IMR-90 (cell line): ENCODE data around the gene CLCF1. TPM values are rescaled to one million over a fixed set of nuclear protein-coding genes. Genes with fewer than 3 reads are reported as not detected.

Source experiments
- ATAC-seq: fragments of 200-7000 bp; cut with Tn5 transposase; 2 replicates; pipeline ENCODE4 v1.9.1; 2020; ENCODE audit warnings: low read depth, mild to moderate bottlenecking, moderate library complexity
- BruUV-seq: library from RNA; stranded (reverse); fragments of 400-500 nt; replicated peaks from 2 replicates; lab custom pipeline; 2021; lab: Mats Ljungman, UMichigan
- CTCF ChIA-PET: fragments of 300-600 bp; formaldehyde crosslinking; extraction: SDS; loops from one replicate; lab custom pipeline; 2021; ENCODE audit warnings: antibody characterized with exemption; lab: Yijun Ruan, JAX
- POLR2A ChIA-PET: fragments of 300-600 bp; sonication (Branson Sonifier 250); formaldehyde crosslinking; loops from one replicate; lab custom pipeline; 2022; ENCODE audit warnings: antibody characterized with exemption; ENCODE audit not compliant: unreplicated experiment; lab: Charles Lee
- DNase-seq: peaks from one replicate; pipeline ENCODE4 v3.0.0; 2013
- H2AFZ ChIP-seq: replicated peaks from 2 replicates; pipeline ENCODE3; 2013; ENCODE audit warnings: low read length, mild to moderate bottlenecking; ENCODE audit not compliant: poor library complexity
- H2AK5ac ChIP-seq: 2 replicates; pipeline ENCODE4 v1.6.1; 2013; ENCODE audit warnings: low read depth, low read length, inconsistent platforms
- H2AK9ac ChIP-seq: replicated peaks from 2 replicates; pipeline ENCODE3; 2013; ENCODE audit warnings: mild to moderate bottlenecking, low read depth, low read length, moderate library complexity; ENCODE audit not compliant: poor library complexity
- H2BK120ac ChIP-seq: 2 replicates; pipeline ENCODE4 v1.6.1; 2013; ENCODE audit warnings: low read depth, low read length, inconsistent platforms
- H2BK15ac ChIP-seq: 3 replicates; pipeline ENCODE4 v1.6.1; 2013; ENCODE audit warnings: low read depth, low read length, inconsistent platforms
- H2BK20ac ChIP-seq: 2 replicates; pipeline ENCODE4 v1.6.1; 2013; ENCODE audit warnings: low read depth, mild to moderate bottlenecking, inconsistent platforms, low read length, moderate library complexity
- H2BK5ac ChIP-seq: 2 replicates; pipeline ENCODE4 v1.6.1; 2013; ENCODE audit warnings: mild to moderate bottlenecking, low read depth, low read length, inconsistent platforms; ENCODE audit not compliant: poor library complexity, severe bottlenecking
- H3K14ac ChIP-seq: replicated peaks from 2 replicates; pipeline ENCODE4 v1.6.1; 2013; ENCODE audit warnings: low read depth, low read length, inconsistent platforms
- H3K18ac ChIP-seq: 2 replicates; pipeline ENCODE4 v1.6.1; 2013; ENCODE audit warnings: low read depth, low read length, control low read depth
- H3K23ac ChIP-seq: 2 replicates; pipeline ENCODE4 v1.6.1; 2013; ENCODE audit warnings: low read depth, low read length, inconsistent platforms
- H3K27ac ChIP-seq: 2 replicates; pipeline ENCODE4 v1.5.1; 2013; ENCODE audit warnings: mild to moderate bottlenecking, control low read depth, low read length; ENCODE audit not compliant: insufficient read depth
- H3K27me3 ChIP-seq: 2 replicates; pipeline ENCODE4 v1.6.1; 2013; ENCODE audit warnings: low read length; ENCODE audit not compliant: control insufficient read depth, insufficient read depth
- H3K36me3 ChIP-seq: 2 replicates; pipeline ENCODE4 v1.6.1; 2013; ENCODE audit warnings: low read length, mixed read lengths; ENCODE audit not compliant: control insufficient read depth, insufficient read depth
- H3K4ac ChIP-seq: 2 replicates; pipeline ENCODE4 v1.6.1; 2013; ENCODE audit warnings: low read depth, low read length, inconsistent platforms
- H3K4me1 ChIP-seq: 2 replicates; pipeline ENCODE4 v1.6.1; 2013; ENCODE audit warnings: low read length, mixed read lengths; ENCODE audit not compliant: control insufficient read depth, insufficient read depth
- H3K4me2 ChIP-seq: 2 replicates; pipeline ENCODE4 v1.6.1; 2013; ENCODE audit warnings: low read depth, mild to moderate bottlenecking, control low read depth, low read length, moderate library complexity
- H3K4me3 ChIP-seq: 2 replicates; pipeline ENCODE4 v1.5.1; 2013; ENCODE audit warnings: low read depth, mild to moderate bottlenecking, control low read depth, low read length, moderate library complexity; ENCODE audit not compliant: insufficient read depth
- H3K56ac ChIP-seq: 2 replicates; pipeline ENCODE4 v1.6.1; 2013; ENCODE audit warnings: low read length, inconsistent platforms; ENCODE audit not compliant: insufficient read depth; ENCODE audit errors: extremely low read depth
- H3K79me1 ChIP-seq, 2 experiments: 2 replicates each; pipeline ENCODE4 v1.6.1; 2013; ENCODE audit warnings: low read length in 2 of 2, inconsistent platforms in 1 of 2, low read depth in 1 of 2
- H3K9ac ChIP-seq: 2 replicates; pipeline ENCODE4 v1.6.1; 2013; ENCODE audit warnings: low read depth, low read length, control low read depth
- H3K9me1 ChIP-seq: 2 replicates; pipeline ENCODE4 v1.6.1; 2013; ENCODE audit warnings: low read length, inconsistent platforms; ENCODE audit not compliant: insufficient read depth
- H3K9me3 ChIP-seq: 2 replicates; pipeline ENCODE4 v1.6.1; 2013; ENCODE audit warnings: low read length; ENCODE audit not compliant: control insufficient read depth, insufficient read depth
- H4K20me1 ChIP-seq: 2 replicates; pipeline ENCODE4 v1.6.1; 2013; ENCODE audit warnings: low read length, inconsistent platforms; ENCODE audit not compliant: insufficient read depth
- H4K5ac ChIP-seq: 2 replicates; pipeline ENCODE4 v1.6.1; 2013; ENCODE audit warnings: mild to moderate bottlenecking, low read depth, low read length, control low read depth
- H4K8ac ChIP-seq, 2 experiments: 2 replicates each; pipeline ENCODE4 v1.6.1; 2013; ENCODE audit warnings: low read depth in 2 of 2, low read length in 2 of 2, control low read depth in 1 of 2, inconsistent platforms in 1 of 2
- H4K91ac ChIP-seq: 2 replicates; pipeline ENCODE4 v1.6.1; 2013; ENCODE audit warnings: low read depth, low read length, inconsistent platforms; ENCODE audit not compliant: insufficient read depth
- CEBPB ChIP-seq: IDR thresholded peaks from 2 replicates; pipeline ENCODE4 v1.6.1; 2012; ENCODE audit warnings: low read depth, low read length, improper control_type of control experiment
- FOS ChIP-seq: fragments of 150-350 bp; IDR thresholded peaks from 2 replicates; pipeline ENCODE4 v1.6.1; 2016; ENCODE audit warnings: low read depth, low read length
- MAFK ChIP-seq: IDR thresholded peaks from 2 replicates; pipeline ENCODE4 v1.6.1; 2012; ENCODE audit warnings: low read depth, low read length, improper control_type of control experiment
- MAZ ChIP-seq: IDR thresholded peaks from 2 replicates; pipeline ENCODE4 v1.6.1; 2012; ENCODE audit warnings: low read depth, mild to moderate bottlenecking, low read length, improper control_type of control experiment, moderate library complexity, borderline replicate concordance
- RAD21 ChIP-seq: IDR thresholded peaks from 2 replicates; pipeline ENCODE4 v1.6.1; 2012; ENCODE audit warnings: low read length, improper control_type of control experiment
- RCOR1 ChIP-seq: IDR thresholded peaks from 2 replicates; pipeline ENCODE4 v1.6.1; 2012; ENCODE audit warnings: mild to moderate bottlenecking, low read length, improper control_type of control experiment; ENCODE audit not compliant: insufficient replicate concordance
- RFX5 ChIP-seq: IDR thresholded peaks from 2 replicates; pipeline ENCODE4 v1.8.0; 2012; ENCODE audit warnings: low read depth, mild to moderate bottlenecking, low read length, moderate library complexity
- SMC3 ChIP-seq: fragments of 150-350 bp; IDR thresholded peaks from 2 replicates; pipeline ENCODE4 v1.6.1; 2016; ENCODE audit warnings: low read depth, mild to moderate bottlenecking, antibody characterized with exemption, low read length, moderate library complexity
- WGBS, 2 experiments: methylation state at CpG; one replicate each; pipeline versions ENCODE4 v1.1.5 to v1.1.7; 2013; ENCODE audit warnings: missing lambda C conversion rate in 2 of 2; ENCODE audit not compliant: insufficient read length in 1 of 2; ENCODE audit errors: extremely low coverage in 2 of 2; 5-methylcytosine and 5-hydroxymethylcytosine counted together
- dilution Hi-C: fragments of 300-500 bp; cut with HindIII; formaldehyde crosslinking; loops from one replicate; pipeline ENCODE4 v1.14.3; 2018; ENCODE audit warnings: low sequenced_read_pairs; ENCODE audit not compliant: unreplicated experiment
- in situ Hi-C: fragments of 300-500 bp; cut with MboI; formaldehyde crosslinking; loops from 3 replicates; pipeline ENCODE4 v1.14.3; 2019; ENCODE audit warnings: low sequenced_read_pairs, inconsistent platforms, mixed read lengths
- intact Hi-C: fragments of 100-400 bp; cut with micrococcal nuclease; formaldehyde crosslinking; loops from 2 replicates; pipeline ENCODE4 v1.10.0; 2022
- polyA plus RNA-seq, 3 experiments: library from polyadenylated mRNA; depleted of rRNA; stranded (reverse); fragments of >200 nt; gene quantifications; 2 replicates each; pipeline ENCODE4 v1.2.3, GENCODE V29; 2012; ENCODE audit warnings: low replicate concordance in 1 of 3
- total RNA-seq: library from RNA; depleted of rRNA; stranded (reverse); fragments of >200 nt; gene quantifications from 2 replicates; pipeline ENCODE4 v1.2.3, GENCODE V29; 2012
- TF ChIP-seq, protein P1 (sequence below): conservative IDR thresholded peaks from 2 replicates; pipeline ENCODE4 v1.5.1; 2012; ENCODE audit warnings: mild to moderate bottlenecking, low read depth, low read length, improper control_type of control experiment
- TF ChIP-seq, protein P2 (sequence below): fragments of 150-350 bp; IDR thresholded peaks from 2 replicates; pipeline ENCODE4 v1.6.1; 2016; ENCODE audit warnings: low read depth, mild to moderate bottlenecking, low read length, moderate library complexity, borderline replicate concordance

Gene CLCF1
- total and polyA plus RNA-seq, 2 of the 4 experiments (the other 2 are of a cell fraction): 5.6 to 27.8 TPM

DNA sequence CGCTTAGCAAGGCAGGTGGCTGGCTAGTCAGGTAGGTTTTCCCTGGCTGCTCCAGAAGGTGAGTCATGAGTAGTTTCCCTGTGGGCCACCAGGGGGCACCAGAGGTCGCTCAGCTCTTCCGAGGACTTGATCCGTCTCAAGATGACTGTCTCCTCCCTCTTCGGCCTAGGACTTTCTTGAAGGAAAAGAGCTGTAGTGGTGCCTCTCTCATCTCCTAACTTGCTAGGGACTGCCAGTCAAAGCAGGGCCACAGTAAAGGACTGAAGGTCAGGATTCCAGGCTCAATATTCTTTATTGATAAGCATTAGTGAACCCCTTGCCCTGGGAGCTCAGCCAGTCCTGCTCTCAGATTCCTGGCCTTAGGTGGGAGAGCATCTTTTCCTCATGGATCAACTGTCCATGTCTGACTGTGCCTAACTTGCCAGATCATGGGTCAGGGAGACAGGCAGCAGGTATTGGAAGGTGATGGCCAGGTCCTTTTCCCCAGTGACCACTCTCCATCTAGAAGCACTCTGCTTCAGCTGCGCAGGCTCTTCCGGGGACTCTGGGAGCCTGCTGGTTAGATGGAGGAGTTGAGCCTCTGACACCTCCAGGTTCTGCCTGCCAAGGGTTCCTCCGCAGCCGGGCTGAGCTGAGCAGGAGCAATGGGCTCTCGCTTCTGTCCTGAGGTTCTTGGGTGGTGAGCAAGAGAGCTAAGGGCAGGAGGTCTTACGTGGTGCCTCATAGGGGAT lies 22.0 kb downstream of the CLCF1 start:
- Histone ChIP-seq H3K4ac (peak overlapping the region; percentile 77), H3K27me3 (no peaks in the 10 kb centered on the region), H2AK9ac (no peak overlapping the region), H4K20me1 (peaks cover 6% of the 10 kb centered on the region), H3K27ac (peak overlapping the region; percentile 22), H3K4me2 (peak overlapping the region; percentile 9; the same call in 1 of the 2 replicates), H3K14ac (no peak overlapping the region; the same call in 1 of the 2 replicates), H3K36me3 (peaks cover 3% of the 10 kb centered on the region; the same call in 1 of the 2 replicates), H2AK5ac (peak overlapping the region; percentile 85), H2BK15ac (no peak overlapping the region), H4K5ac (peak overlapping the region; percentile 8; the same call in 1 of the 2 replicates), H3K4me3 (no peak overlapping the region), H3K9me3 (no peaks in the 10 kb centered on the region), H3K18ac (no peak overlapping the region), H4K8ac (peak overlapping the region in 1 of 2 experiments; percentile 72; a peak in 2 of 4 replicates), H2AFZ (no peak overlapping the region), H3K4me1 (peaks cover 28% of the 10 kb centered on the region), H2BK120ac (no peak overlapping the region), H2BK5ac (peak overlapping the region; percentile 19), H3K23ac (peak overlapping the region; percentile 78), H3K9ac (peak overlapping the region; percentile 26; the same call in 1 of the 2 replicates), H3K79me1 (peaks cover 7 to 36% of the 10 kb centered on the region in 2 experiments; a peak in 3 of 4 replicates), H3K56ac (no peak overlapping the region; the same call in 1 of the 2 replicates), H2BK20ac (no peak overlapping the region), H4K91ac (peak overlapping the region; percentile 30), H3K9me1 (peaks cover 9% of the 10 kb centered on the region)
- WGBS, 2 experiments: 100% methylated on average over 3 of the region's 11 CpGs; no CpG with 5 or more reads in 1 of the 2 experiments
- dilution Hi-C loops (no loop called here), intact Hi-C loops (loop anchor here (1.0 kb wide), 1 partner anchor 31 kb away; no protein-coding TSS in a partner anchor), in situ Hi-C loops (no loop called here)
- ATAC-seq (peak; percentile 8; the same call in 1 of the 2 replicates), DNase-seq (peak; percentile 80)
- CTCF ChIA-PET: interaction anchor here (0.5 to 10.1 kb wide), 14 partner anchors 8 to 132 kb away, joined by 3 to 128 read pairs (median 3); partner anchors contain the start of genes AIP and TMEM134
- no TSS peak for BruUV-seq
- POLR2A ChIA-PET: interaction anchor here (0.6 kb wide), 3 partner anchors 22 to 31 kb away, joined by 4 to 8 read pairs (median 4); partner anchors contain the start of gene CLCF1
- TF ChIP-seq, protein P1, sequence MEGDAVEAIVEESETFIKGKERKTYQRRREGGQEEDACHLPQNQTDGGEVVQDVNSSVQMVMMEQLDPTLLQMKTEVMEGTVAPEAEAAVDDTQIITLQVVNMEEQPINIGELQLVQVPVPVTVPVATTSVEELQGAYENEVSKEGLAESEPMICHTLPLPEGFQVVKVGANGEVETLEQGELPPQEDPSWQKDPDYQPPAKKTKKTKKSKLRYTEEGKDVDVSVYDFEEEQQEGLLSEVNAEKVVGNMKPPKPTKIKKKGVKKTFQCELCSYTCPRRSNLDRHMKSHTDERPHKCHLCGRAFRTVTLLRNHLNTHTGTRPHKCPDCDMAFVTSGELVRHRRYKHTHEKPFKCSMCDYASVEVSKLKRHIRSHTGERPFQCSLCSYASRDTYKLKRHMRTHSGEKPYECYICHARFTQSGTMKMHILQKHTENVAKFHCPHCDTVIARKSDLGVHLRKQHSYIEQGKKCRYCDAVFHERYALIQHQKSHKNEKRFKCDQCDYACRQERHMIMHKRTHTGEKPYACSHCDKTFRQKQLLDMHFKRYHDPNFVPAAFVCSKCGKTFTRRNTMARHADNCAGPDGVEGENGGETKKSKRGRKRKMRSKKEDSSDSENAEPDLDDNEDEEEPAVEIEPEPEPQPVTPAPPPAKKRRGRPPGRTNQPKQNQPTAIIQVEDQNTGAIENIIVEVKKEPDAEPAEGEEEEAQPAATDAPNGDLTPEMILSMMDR: peak; percentile 89
- TF ChIP-seq RAD21 (peak; percentile 75), RCOR1 (no peak), CEBPB (no peak), SMC3 (peak; percentile 79), RFX5 (no peak), FOS (peak; percentile 81), MAZ (no peak), MAFK (no peak)
- TF ChIP-seq, protein P2, sequence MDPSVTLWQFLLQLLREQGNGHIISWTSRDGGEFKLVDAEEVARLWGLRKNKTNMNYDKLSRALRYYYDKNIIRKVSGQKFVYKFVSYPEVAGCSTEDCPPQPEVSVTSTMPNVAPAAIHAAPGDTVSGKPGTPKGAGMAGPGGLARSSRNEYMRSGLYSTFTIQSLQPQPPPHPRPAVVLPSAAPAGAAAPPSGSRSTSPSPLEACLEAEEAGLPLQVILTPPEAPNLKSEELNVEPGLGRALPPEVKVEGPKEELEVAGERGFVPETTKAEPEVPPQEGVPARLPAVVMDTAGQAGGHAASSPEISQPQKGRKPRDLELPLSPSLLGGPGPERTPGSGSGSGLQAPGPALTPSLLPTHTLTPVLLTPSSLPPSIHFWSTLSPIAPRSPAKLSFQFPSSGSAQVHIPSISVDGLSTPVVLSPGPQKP: no peak
